Glutamatergic neuron (in vitro differentiated cells): ENCODE measurements around the gene TNS1. TPM values are rescaled to one million over a fixed set of nuclear protein-coding genes. Genes with fewer than 3 reads are reported as not detected.
"Not testable (repeated sequence)": the region's sequence is repeated elsewhere in the genome, so short reads cannot be mapped to it uniquely, and the experiment has no call there.

ENCODE experiments used
- DNase-seq: peaks from one replicate; pipeline ENCODE4 v3.0.0; 2022
- H3K27ac Mint-ChIP-seq: one replicate; pipeline ENCODE4 v1.8.0; 2020; ENCODE audit warnings: mild to moderate bottlenecking, mixed read lengths, inconsistent platforms; ENCODE audit not compliant: unreplicated experiment
- H3K27me3 Mint-ChIP-seq: one replicate; pipeline ENCODE4 v1.8.0; 2020; ENCODE audit warnings: mild to moderate bottlenecking, moderate library complexity, mixed read lengths, inconsistent platforms; ENCODE audit not compliant: unreplicated experiment
- H3K36me3 Mint-ChIP-seq: one replicate; pipeline ENCODE4 v1.8.0; 2020; ENCODE audit warnings: mild to moderate bottlenecking, mixed read lengths, inconsistent platforms; ENCODE audit not compliant: unreplicated experiment
- H3K4me1 Mint-ChIP-seq: one replicate; pipeline ENCODE4 v1.8.0; 2020; ENCODE audit warnings: mild to moderate bottlenecking, low read depth, mixed read lengths, inconsistent platforms; ENCODE audit not compliant: unreplicated experiment
- H3K4me3 Mint-ChIP-seq: one replicate; pipeline ENCODE4 v1.8.0; 2020; ENCODE audit warnings: mild to moderate bottlenecking, mixed read lengths, inconsistent platforms; ENCODE audit not compliant: unreplicated experiment
- H3K9me3 Mint-ChIP-seq: one replicate; pipeline ENCODE4 v1.8.0; 2020; ENCODE audit warnings: mild to moderate bottlenecking, moderate library complexity, mixed read lengths, inconsistent platforms; ENCODE audit not compliant: unreplicated experiment
- CTCF ChIP-seq: fragments of 200-600 bp; sonication (generic); IDR thresholded peaks from one replicate; pipeline ENCODE4 v1.5.0; 2021; ENCODE audit not compliant: partially characterized antibody, unreplicated experiment
- total RNA-seq: library from RNA; stranded (reverse); fragmentation: NEBNext Ultra II Directional; extraction: Animal tissue kit (Norgen Biotek cat#: 25700); gene quantifications from one replicate; pipeline ENCODE4 v1.2.1, GENCODE V29; 2021; ENCODE audit not compliant: unreplicated experiment

Gene TNS1
- total RNA-seq, 1 donor from 2014 or later: 3.2 TPM

- no peaks in the 10 kb centered on the region for H3K36me3 Mint-ChIP-seq
- no peak overlapping the region for H3K27ac Mint-ChIP-seq
- H3K4me3 Mint-ChIP-seq: no peak overlapping the region
- TF ChIP-seq CTCF: no peak
- DNase-seq: no peak
- no peaks in the 10 kb centered on the region for H3K4me1 Mint-ChIP-seq
- H3K9me3 Mint-ChIP-seq: no peaks in the 10 kb centered on the region
- no peaks in the 10 kb centered on the region for H3K27me3 Mint-ChIP-seq
These were observed 33.6 kb upstream of the TNS1 start for GRCh38 chr2:218036371-218036770.

GRCh38 chr2:218035463-218036100 lies 32.8 kb upstream of the TNS1 start:
- no peaks in the 10 kb centered on the region for H3K27me3 Mint-ChIP-seq
- no peaks in the 10 kb centered on the region for H3K9me3 Mint-ChIP-seq
- no peak overlapping the region for H3K27ac Mint-ChIP-seq
- TF ChIP-seq CTCF: no peak
- no peak overlapping the region for H3K4me3 Mint-ChIP-seq
- H3K4me1 Mint-ChIP-seq: no peaks in the 10 kb centered on the region
- DNase-seq: no peak
- H3K36me3 Mint-ChIP-seq: no peaks in the 10 kb centered on the region

- not testable (repeated sequence) for H3K27ac Mint-ChIP-seq, H3K9me3 Mint-ChIP-seq, H3K27me3 Mint-ChIP-seq, H3K4me1 Mint-ChIP-seq, H3K36me3 Mint-ChIP-seq
- peak; percentile 71 for DNase-seq
- peak overlapping the region; percentile 41 for H3K4me3 Mint-ChIP-seq
- peak; percentile 83 for TF ChIP-seq CTCF
These were observed 31.9 kb upstream of the TNS1 start for GRCh38 chr2:218034497-218035213.

GRCh38 chr2:218033590-218034496 lies 31.0 kb upstream of the TNS1 start:
- no peak for TF ChIP-seq CTCF
- DNase-seq: peak; percentile 47
- H3K4me1 Mint-ChIP-seq: no peaks in the 10 kb centered on the region
- H3K27me3 Mint-ChIP-seq: no peaks in the 10 kb centered on the region
- no peaks in the 10 kb centered on the region for H3K36me3 Mint-ChIP-seq
- H3K4me3 Mint-ChIP-seq: peak overlapping the region; percentile 45
- H3K27ac Mint-ChIP-seq: no peak overlapping the region
- no peaks in the 10 kb centered on the region for H3K9me3 Mint-ChIP-seq
